IPS-11a (cell line): Measurements from ENCODE around the gene NELL1.
"Not testable (repeated sequence)": the region's sequence is repeated elsewhere in the genome, so short reads cannot be mapped to it uniquely, and the experiment has no call there.

ENCODE experiments used
- H3K4me3 ChIP-seq: one replicate; pipeline ENCODE4 v1.5.1; 2013; ENCODE audit warnings: low read depth, low read length, control low read depth

Gene NELL1

DNA sequence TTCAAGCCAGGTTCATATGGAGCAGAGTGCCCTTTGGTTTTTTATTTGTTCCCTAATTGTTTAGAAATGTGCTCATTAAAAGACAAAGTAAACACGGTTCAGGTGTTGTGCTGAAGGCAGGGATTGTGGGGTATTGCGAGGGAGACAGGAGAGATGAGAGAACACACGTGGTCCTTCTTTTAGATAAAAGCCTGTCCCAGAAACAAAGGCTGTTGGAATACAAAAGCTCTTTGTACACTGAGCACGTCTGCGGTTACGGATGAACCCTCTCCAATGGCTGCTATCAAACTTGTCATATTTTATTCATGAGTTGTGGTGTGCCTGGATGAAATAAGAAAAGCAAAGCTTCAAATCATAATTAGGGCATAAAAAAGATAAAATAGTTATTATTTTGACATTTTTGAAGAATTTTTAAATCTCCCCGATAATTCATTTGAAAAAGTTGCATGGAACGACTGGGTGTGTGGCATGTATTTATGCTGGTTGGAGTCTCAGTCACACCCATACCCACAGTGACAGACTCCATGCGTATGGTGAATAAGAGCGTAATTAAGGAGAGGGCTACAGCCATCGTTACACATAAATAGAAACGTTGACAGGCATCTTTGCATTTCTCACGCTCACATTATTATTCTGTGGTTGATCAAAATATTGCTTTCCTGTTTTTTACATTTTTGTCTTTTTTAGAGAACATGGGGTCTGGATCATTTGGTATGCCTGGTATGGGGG, 92.9 kb downstream of the NELL1 start:
- no peak overlapping the region for H3K4me3 ChIP-seq

DNA sequence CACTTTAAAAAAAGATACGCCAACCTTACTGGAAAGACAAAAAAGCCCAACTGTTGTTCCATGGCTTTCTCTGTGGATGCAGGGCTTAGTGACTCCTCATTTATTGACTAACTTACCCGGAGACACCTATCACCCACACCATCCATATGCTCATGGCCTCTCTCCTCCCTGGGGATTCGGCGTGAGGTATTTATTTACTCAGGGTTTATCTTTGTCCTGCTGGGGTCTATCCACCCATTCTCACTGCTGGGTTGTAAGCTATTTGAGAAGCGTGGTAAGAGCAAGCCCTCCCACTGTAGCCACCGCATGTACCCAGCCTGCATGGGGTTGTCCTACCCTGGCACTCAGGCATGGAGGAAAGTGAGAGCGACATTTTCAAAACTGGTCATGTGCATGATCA, 93.6 kb downstream of the NELL1 start:
- no peak overlapping the region for H3K4me3 ChIP-seq

DNA sequence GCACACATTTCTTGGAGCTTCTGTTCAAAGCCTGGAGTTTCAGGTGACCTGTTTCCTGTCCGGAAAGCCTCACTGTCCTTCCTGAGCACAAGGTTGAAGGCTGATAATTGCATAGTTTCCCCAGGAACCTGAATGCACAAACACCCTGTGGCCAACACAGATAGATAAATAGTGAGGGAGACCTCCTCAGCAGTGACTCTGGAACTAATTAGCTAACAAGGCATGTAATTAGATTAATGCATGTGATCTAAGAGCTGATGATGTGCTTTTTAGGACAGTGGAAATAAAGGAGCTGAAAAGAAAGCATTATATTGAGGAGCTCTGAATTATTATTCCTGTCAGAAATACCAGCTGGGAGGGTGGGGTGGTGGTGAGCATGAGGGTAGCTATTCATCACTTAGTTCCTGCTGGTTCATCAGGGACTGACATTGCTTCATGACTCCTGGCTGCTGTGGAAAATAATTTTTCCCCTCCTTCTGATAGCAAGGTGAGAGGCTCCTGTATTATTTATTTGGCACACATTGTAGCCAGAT, 101.1 kb downstream of the NELL1 start:
- no peak overlapping the region for H3K4me3 ChIP-seq

GRCh38 chr11:20771026-20771425, 101.6 kb downstream of the NELL1 start:
- no peak overlapping the region for H3K4me3 ChIP-seq

- H3K4me3 ChIP-seq: no peak overlapping the region
These were observed 102.3 kb downstream of the NELL1 start for GRCh38 chr11:20771681-20772080.

GRCh38 chr11:20775331-20775730, 105.9 kb downstream of the NELL1 start:
- no peak overlapping the region for H3K4me3 ChIP-seq

GRCh38 chr11:20782775-20783174, 113.4 kb downstream of the NELL1 start:
- no peak overlapping the region for H3K4me3 ChIP-seq

- no peak overlapping the region for H3K4me3 ChIP-seq
These were observed 113.8 kb downstream of the NELL1 start for GRCh38 chr11:20783220-20783619.

DNA sequence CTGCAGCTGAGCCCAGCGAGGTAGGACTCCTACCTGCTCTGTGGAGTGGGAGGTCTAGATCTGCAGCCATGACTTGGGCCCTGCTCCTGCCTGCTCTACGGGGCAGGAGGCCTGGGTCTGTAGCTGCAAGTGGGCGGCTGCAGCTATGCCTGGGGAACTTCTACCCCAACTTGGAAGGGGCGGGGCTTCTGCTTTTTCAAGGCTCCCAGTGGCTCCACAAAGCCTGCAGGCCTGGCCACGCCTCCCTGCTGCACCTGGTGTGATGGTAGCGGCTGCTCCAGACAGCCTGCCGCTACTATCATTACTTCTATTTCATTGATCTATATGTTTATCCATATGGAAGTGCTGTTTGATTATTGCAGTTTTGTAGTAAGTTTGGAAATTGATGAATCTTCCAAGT, 121.2 kb downstream of the NELL1 start:
- H3K4me3 ChIP-seq: no peak overlapping the region

DNA sequence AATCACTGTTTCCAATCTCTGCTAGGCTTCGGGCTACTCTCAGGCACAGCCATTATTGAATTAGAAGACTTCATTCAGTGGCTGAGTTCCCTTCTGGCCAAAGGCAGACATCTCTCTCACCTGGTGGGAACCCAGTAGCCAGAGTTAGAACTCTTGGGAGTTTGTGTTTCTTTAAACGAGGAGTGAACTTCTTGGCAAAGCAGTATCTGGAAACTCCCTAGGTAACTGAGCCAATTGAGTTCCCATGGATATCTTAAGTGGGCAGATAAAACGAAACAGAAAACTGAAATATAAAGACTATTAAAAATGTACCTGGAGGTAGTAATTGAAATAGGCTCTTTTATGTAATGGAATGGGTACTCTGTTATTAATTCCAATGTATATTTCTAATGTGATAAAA, 125.6 kb downstream of the NELL1 start:
- H3K4me3 ChIP-seq: no peak overlapping the region

DNA sequence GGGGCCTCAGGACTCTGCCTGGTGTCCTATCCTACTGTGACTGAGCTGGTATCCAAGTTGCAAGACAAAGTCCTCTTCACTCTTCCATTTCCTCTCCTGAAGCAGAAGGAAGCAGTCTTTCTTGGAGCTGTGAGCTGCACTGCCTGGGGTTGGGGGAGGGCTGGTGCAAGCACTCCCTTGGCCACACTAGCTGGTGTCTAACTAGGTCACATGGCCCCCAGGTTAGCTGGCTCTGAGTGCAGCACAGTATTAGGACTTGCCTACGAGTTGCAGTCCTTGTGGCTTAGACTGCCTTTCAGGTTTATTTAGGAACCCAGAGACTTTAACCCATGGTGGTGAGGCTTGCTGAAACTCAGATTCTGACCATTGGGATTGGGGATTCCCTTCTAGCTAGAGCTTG, 138.9 kb downstream of the NELL1 start:
- H3K4me3 ChIP-seq: no peak overlapping the region

GRCh38 chr11:20821046-20821445, 151.7 kb downstream of the NELL1 start:
- no peak overlapping the region for H3K4me3 ChIP-seq

DNA sequence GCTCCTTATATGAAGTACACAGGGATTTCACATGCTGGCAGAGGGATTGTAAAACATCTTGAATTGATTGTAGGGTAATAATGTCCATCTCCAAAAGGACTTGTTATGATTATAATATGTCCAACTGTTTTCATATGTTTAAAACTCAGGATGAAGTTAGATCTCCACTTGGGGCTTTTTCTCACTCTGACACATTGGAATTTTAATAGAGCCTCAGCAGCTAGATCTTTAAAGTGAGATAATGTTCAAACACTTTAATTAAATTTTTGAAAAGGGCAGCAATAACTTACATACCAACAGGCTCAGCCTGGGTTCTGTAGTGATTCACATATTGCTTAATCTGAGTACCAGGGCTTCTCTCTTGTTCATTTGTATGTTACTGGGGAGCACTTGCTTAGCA, 152.1 kb downstream of the NELL1 start:
- H3K4me3 ChIP-seq: no peak overlapping the region

- no peak overlapping the region for H3K4me3 ChIP-seq
These were observed 155.4 kb downstream of the NELL1 start for GRCh38 chr11:20824773-20825172.

DNA sequence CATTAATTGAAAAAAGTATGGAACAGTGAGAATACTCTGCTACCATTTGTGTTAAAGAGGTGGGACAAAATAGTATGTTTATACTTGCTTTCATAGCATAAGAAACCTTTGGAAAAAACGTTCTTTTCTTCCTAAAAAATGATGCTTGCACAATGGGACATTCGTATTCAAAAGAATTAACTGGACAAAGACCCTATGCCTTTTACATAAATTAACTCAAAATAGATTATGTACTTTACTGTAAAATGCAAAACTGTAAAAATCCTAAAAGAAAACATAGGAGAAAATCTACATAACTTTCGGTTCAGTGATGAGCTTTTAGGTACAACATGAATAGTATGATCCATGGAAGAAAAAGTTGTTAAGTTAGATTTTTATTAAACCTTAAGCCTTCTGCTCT, 166.2 kb downstream of the NELL1 start:
- H3K4me3 ChIP-seq: no peak overlapping the region

DNA sequence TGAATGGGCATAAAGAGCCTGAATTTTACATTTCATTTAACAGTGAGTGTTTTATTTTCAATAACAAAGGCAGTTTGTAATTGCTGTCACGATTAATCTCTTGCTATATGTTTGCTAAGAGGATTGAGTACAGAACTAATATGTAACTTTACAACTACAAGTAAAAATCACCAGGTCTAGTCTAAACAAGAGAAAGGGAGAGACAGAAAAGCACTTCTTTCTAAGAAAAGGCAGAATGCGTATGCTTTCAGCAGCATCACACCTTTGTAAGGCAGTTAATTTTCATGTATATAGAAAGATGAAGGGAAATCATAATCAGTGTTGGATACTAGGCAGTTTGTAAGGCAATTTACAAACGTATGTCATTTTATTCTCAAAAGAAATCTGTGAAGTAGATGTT, 169.8 kb downstream of the NELL1 start:
- H3K4me3 ChIP-seq: no peak overlapping the region

DNA sequence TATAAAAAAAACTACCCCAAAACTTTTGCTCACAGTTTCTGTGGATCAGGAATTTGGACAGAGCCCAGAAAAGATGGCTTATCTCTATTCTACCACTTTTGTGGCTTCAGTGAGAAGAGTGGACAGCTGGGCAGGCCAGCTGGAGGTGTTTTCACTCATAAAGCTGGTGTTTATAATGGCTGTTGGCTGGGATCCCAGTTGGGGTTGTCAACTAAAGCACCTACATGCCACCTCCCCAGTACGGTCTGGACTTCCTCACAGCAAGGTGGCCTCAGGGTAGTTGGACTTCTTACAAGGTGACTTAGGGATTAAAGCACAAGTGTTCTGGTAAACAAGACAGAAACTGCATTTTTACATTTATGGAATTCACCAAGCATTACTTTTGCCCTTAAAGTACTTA, 171.0 kb downstream of the NELL1 start:
- H3K4me3 ChIP-seq: no peak overlapping the region

DNA sequence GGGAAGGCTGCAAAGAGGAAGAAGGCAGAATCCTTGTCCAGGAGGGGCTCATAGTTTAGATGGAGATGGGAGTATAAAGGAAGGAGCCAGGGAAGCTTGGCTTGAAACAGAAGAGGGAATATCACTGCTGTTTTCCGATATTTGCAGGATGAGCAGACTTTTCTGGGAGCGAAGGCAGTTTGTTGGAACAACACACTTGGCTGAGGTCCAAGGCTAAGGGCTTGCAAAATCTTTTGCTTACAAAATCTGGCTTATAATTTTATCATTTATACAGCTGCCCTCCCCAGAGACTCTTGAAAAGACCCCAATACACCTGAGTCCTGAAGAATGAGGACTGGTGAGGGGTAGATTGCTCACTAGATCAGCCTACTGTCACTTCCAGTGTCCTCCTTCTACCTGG, 174.8 kb downstream of the NELL1 start:
- H3K4me3 ChIP-seq: no peak overlapping the region

- no peak overlapping the region for H3K4me3 ChIP-seq
These were observed 175.2 kb downstream of the NELL1 start for GRCh38 chr11:20844630-20845029.

- H3K4me3 ChIP-seq: no peak overlapping the region
These were observed 185.0 kb downstream of the NELL1 start for GRCh38 chr11:20854215-20854955.

GRCh38 chr11:20861322-20861721, 191.9 kb downstream of the NELL1 start:
- H3K4me3 ChIP-seq: no peak overlapping the region

- H3K4me3 ChIP-seq: not testable (repeated sequence)
These were observed 192.9 kb downstream of the NELL1 start for GRCh38 chr11:20862263-20862662.
